ENCODE results near the gene SCN1B.
"Not testable (repeated sequence)": the region's sequence is repeated elsewhere in the genome, so short reads cannot be mapped to it uniquely, and the experiment has no call there.

SCN1B gene

DNA sequence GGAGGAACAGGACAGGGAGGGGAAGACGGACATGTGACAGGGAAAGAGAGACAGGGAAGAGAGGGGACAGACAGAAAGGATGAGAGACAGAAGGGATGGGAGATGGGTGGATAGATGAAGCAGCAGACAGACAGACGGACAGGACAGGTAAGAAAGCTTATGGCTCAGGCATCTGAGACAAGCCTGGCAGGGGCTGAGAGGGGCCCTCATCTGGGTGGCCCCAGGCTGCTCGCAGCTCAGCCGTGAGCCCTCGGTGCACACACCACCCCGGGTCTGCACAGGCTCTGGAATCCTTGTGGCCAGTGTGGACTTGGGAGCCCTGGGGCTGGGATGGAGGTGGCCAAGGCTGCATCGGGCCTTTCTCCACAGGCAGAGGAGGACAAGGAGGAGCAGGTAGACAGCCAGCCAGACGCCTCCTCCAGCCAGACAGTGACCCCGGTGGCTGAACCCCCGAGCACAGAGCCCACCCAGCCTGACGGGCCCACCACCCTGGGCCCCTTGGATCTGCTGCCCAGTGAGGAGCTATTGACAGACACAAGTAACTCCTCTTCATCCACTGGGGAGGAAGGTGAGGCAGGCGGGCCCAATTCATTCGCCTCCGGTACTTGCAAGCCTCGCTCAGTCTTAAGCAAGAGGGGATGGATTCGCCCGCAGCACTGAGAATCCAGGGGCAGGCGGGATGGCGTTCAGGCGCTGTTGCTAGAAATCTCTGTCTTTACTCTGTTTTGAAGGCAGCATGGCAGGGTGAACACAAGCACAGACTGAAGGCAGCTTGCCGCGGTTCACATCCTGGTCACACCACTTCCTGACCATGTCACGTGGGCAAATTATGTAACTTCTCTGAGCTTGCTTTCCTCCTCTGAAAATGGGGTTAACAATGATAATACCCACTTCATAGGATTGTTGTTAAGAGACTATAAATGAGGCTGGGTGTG, 16.2 kb upstream of the SCN1B start:
- H3K36me3 ChIP-seq = peaks cover 94% of the 10 kb centered on the region
- H3K27me3 ChIP-seq (ENCODE audit: insufficient read depth, low read depth, severe bottlenecking) = no peaks in the 10 kb centered on the region
- H3K9me3 ChIP-seq (ENCODE audit: severe bottlenecking) = peaks cover 3% of the 10 kb centered on the region
- no peak overlapping the region for H3K4me3 ChIP-seq (ENCODE audit: low read depth, low read length)
- H3K27ac ChIP-seq = peak overlapping the region; percentile 61; the same call in 1 of the 2 replicates
- no peak for DNase-seq
- TF ChIP-seq, protein P1, sequence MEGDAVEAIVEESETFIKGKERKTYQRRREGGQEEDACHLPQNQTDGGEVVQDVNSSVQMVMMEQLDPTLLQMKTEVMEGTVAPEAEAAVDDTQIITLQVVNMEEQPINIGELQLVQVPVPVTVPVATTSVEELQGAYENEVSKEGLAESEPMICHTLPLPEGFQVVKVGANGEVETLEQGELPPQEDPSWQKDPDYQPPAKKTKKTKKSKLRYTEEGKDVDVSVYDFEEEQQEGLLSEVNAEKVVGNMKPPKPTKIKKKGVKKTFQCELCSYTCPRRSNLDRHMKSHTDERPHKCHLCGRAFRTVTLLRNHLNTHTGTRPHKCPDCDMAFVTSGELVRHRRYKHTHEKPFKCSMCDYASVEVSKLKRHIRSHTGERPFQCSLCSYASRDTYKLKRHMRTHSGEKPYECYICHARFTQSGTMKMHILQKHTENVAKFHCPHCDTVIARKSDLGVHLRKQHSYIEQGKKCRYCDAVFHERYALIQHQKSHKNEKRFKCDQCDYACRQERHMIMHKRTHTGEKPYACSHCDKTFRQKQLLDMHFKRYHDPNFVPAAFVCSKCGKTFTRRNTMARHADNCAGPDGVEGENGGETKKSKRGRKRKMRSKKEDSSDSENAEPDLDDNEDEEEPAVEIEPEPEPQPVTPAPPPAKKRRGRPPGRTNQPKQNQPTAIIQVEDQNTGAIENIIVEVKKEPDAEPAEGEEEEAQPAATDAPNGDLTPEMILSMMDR (IDR thresholded peaks at IDR 0.05; ENCODE audit: low read depth, low read length) = no peak

DNA sequence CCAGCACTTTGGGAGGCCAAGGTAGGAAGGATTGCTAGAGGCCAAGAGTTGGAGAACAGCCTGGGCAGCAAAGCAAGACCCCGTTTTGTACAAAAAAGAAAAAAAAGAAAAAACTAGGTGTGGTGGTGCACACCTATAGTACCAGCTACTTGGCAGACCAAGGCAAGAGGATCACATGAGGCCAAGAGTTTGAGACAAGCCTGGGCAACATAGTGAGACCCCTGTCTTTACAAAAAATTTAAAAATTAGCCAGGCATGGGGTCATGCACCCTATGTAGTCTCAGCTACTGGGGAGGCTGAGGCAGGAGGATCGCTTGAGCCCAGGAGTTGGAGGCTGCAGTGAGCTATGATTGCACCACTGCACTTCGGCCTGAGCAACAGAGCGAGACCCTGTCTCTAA, 15.5 kb upstream of the SCN1B start:
- H3K4me3 ChIP-seq (ENCODE audit: low read depth, low read length); H3K27ac ChIP-seq; H3K27me3 ChIP-seq (ENCODE audit: insufficient read depth, low read depth, severe bottlenecking); H3K9me3 ChIP-seq (ENCODE audit: severe bottlenecking); DNase-seq: not testable (repeated sequence)
- peaks cover 94% of the 10 kb centered on the region for H3K36me3 ChIP-seq

DNA sequence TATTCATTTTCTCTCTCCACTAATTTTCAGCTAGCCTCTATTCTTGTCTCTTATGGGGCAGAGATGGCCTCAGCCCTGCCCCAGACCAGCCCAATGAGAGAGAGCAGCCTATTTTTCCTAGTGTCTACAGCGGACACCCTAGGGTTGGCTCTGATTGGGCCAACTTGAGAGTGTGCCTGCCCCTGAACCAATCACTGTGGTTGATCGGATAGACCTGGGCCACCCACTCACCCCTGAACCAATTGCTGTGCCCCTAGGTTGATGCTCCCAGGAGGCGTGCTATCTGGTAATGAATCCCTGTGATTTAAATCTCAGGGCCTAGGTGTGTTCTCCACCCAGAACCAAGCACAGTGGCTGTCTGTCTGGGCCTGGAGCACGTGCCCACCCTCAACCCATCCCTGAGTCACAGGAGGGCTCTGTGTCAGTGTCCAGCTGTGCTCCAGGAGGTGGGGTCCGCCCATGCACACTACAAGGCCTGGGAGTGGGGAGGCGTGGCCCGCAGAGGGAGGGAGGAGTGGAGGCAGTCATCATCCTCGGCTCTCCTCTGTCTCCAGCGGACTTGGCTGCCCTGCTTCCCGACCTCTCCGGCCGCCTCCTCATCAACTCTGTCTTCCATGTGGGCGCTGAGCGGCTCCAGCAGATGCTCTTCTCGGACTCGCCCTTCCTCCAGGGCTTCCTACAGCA, 14.9 kb upstream of the SCN1B start:
- peaks cover 94% of the 10 kb centered on the region for H3K36me3 ChIP-seq
- no peak overlapping the region for H3K27ac ChIP-seq

DNA sequence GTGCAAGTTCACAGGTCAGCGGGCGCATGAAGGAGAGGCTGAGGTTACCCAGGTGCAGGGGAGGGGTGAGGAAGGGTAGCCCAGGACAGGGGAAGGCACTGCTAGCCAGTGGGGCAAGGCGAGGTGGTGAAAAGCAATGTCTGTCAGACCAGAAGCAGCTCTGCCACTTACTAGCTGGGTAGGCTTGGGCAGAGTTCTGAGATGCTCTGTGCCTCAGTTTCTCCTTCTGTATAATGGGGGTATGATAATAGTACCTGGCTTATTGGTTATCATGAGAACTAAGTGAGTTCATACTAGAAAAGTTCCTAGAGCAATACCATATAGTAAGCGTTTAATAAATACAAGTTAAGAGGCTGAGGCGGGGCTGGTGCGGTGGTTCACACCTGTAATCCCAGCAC, 14.3 kb upstream of the SCN1B start:
- Histone ChIP-seq H3K9me3 (ENCODE audit: severe bottlenecking) (peaks cover 3% of the 10 kb centered on the region), H3K36me3 (peaks cover 96% of the 10 kb centered on the region), H3K27ac (no peak overlapping the region), H3K4me3 (ENCODE audit: low read depth, low read length) (no peak overlapping the region), H3K27me3 (ENCODE audit: insufficient read depth, low read depth, severe bottlenecking) (no peaks in the 10 kb centered on the region)
- no peak for DNase-seq
- TF ChIP-seq, protein P1 (IDR thresholded peaks at IDR 0.05; ENCODE audit: low read depth, low read length) = no peak

More for the DNA sequence above, 14.9 kb upstream of the SCN1B start:
- Histone ChIP-seq H3K4me3 (ENCODE audit: low read depth, low read length) (no peak overlapping the region), H3K27me3 (ENCODE audit: insufficient read depth, low read depth, severe bottlenecking) (no peaks in the 10 kb centered on the region), H3K9me3 (ENCODE audit: severe bottlenecking) (peaks cover 3% of the 10 kb centered on the region)
- TF ChIP-seq, protein P1 (IDR thresholded peaks at IDR 0.05; ENCODE audit: low read depth, low read length) = no peak
- DNase-seq = no peak

DNA sequence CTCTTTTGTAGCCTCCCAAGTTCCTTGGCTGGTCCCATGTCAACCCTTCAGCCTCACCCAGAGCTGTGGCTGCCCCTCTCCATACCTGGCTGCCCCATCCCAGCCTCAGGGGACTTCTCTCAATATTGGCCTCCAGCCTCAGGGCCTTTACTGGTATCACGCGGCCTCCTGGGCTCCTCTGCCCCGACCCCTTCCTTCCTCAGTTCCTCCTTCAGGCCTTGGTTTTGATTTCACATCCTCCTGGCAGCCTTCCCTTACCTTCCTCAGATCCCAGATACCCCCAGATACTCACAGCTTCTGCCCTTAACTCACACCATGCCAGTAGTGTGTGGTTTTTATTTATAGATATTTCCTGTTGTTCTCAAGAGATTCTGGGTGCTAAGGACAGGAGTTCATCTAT, 12.8 kb upstream of the SCN1B start:
- peaks cover 99% of the 10 kb centered on the region for H3K36me3 ChIP-seq
- no peak for DNase-seq

DNA sequence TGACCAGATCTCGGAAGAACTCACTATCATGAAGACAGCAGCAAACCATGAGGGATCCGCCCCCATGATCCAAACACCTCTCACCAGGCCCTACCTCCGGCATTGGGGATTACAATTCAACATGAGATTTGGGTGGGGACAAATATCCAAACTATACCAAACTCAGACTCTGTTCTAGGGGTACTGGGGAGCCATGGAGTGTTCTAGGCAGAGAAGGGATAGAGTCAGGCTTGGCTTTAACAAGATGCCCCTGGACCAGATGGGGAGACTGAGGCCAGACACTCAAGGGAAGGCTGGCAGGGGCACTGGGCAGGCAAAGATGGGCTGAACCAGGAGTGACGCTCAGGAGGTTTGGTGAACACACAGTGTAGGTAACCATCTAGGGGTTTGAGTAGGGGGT, 11.9 kb upstream of the SCN1B start:
- DNase-seq = no peak
- no peak overlapping the region for H3K27ac ChIP-seq
- no peak overlapping the region for H3K4me3 ChIP-seq (ENCODE audit: low read depth, low read length)
- no peaks in the 10 kb centered on the region for H3K27me3 ChIP-seq (ENCODE audit: insufficient read depth, low read depth, severe bottlenecking)
- H3K36me3 ChIP-seq = peaks cover 97% of the 10 kb centered on the region
- TF ChIP-seq, protein P1 (IDR thresholded peaks at IDR 0.05; ENCODE audit: low read depth, low read length) = no peak
- H3K9me3 ChIP-seq (ENCODE audit: severe bottlenecking) = peaks cover 2% of the 10 kb centered on the region

More for the DNA sequence above, 12.8 kb upstream of the SCN1B start:
- Histone ChIP-seq H3K27ac (no peak overlapping the region), H3K4me3 (ENCODE audit: low read depth, low read length) (no peak overlapping the region), H3K9me3 (ENCODE audit: severe bottlenecking) (peaks cover 3% of the 10 kb centered on the region), H3K27me3 (ENCODE audit: insufficient read depth, low read depth, severe bottlenecking) (no peaks in the 10 kb centered on the region)
- TF ChIP-seq, protein P1 (IDR thresholded peaks at IDR 0.05; ENCODE audit: low read depth, low read length) = no peak

Measured in WERI-Rb-1 (cell line).